BE2C (cell line): ENCODE measurements around the gene CELF1.
A peak's percentile ranks its signal among the peaks of the same experiment; 100 is the strongest.

Experiments used
- DNase-seq: peaks from one replicate; pipeline ENCODE4 v3.0.0-alpha.2; 2020
- H3K27me3 ChIP-seq: fragments of 250-450 bp; sonication (Bioruptor Pico); 2 replicates; pipeline ENCODE4 v1.5.1; 2020; ENCODE audit warnings: mild to moderate bottlenecking
- H3K36me3 ChIP-seq: fragments of 250-450 bp; sonication (Bioruptor Pico); 2 replicates; pipeline ENCODE4 v1.5.1; 2020; ENCODE audit warnings: mild to moderate bottlenecking
- H3K4me1 ChIP-seq: fragments of 250-450 bp; sonication (Bioruptor Pico); 2 replicates; pipeline ENCODE4 v1.5.1; 2020
- H3K4me3 ChIP-seq: 2 replicates; pipeline ENCODE4 v1.5.1; 2011; ENCODE audit warnings: low read depth, low read length
- H3K9me3 ChIP-seq: fragments of 250-450 bp; sonication (Bioruptor Pico); 2 replicates; pipeline ENCODE4 v1.5.1; 2020
- CTCF ChIP-seq: IDR thresholded peaks from 2 replicates; pipeline ENCODE4 v1.5.1; 2012; ENCODE audit warnings: mild to moderate bottlenecking, low read depth, low read length

The CELF1 gene

GRCh38 chr11:47469361-47470179 is 83.4 kb downstream of the CELF1 start:
- no peaks in the 10 kb centered on the region for H3K27me3 ChIP-seq
- H3K36me3 ChIP-seq: peaks cover 32% of the 10 kb centered on the region
- no peak for TF ChIP-seq CTCF
- DNase-seq: no peak
- peaks cover 3% of the 10 kb centered on the region; the same call in 1 of the 2 replicates for H3K4me1 ChIP-seq
- no peaks in the 10 kb centered on the region for H3K9me3 ChIP-seq
- H3K4me3 ChIP-seq: no peak overlapping the region

- Histone ChIP-seq H3K9me3 (no peaks in the 10 kb centered on the region), H3K27me3 (no peaks in the 10 kb centered on the region), H3K4me1 (peaks cover 3% of the 10 kb centered on the region; the same call in 1 of the 2 replicates), H3K4me3 (no peak overlapping the region), H3K36me3 (peaks cover 26% of the 10 kb centered on the region)
- DNase-seq: no peak
- TF ChIP-seq CTCF: no peak
Observed at GRCh38 chr11:47468598-47469214, 84.2 kb downstream of the CELF1 start.

DNA sequence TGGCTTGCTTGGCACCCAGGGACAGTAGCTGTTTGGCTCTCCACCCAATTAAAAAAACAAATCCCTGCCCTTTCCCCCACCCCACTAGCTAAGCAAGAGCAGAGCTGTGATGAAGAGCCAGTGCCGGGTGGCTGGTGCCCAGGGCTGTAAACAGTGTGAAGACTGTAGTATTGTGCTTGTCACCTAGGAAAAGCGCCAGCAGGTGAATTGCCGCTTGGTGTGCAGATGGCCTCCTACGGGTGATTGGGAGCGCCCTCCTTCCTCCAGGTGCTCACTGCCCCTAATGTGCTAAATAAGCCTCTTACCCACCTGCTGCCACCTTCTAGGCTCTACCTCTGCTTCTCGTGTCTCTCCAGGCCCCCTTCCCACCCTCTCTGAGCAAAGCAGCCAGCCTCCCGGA is 85.6 kb downstream of the CELF1 start:
- DNase-seq: no peak
- H3K9me3 ChIP-seq: no peaks in the 10 kb centered on the region
- TF ChIP-seq CTCF: no peak
- no peaks in the 10 kb centered on the region for H3K27me3 ChIP-seq
- H3K4me1 ChIP-seq: peaks cover 3% of the 10 kb centered on the region; the same call in 1 of the 2 replicates
- H3K36me3 ChIP-seq: peaks cover 12% of the 10 kb centered on the region
- H3K4me3 ChIP-seq: no peak overlapping the region

- H3K4me3 ChIP-seq: no peak overlapping the region
- no peaks in the 10 kb centered on the region for H3K27me3 ChIP-seq
- no peak for TF ChIP-seq CTCF
- H3K4me1 ChIP-seq: peaks cover 3% of the 10 kb centered on the region; the same call in 1 of the 2 replicates
- peaks cover 7% of the 10 kb centered on the region for H3K36me3 ChIP-seq
- H3K9me3 ChIP-seq: no peaks in the 10 kb centered on the region
- peak; percentile 44 for DNase-seq
Observed at GRCh38 chr11:47466701-47467250, 86.2 kb downstream of the CELF1 start.

GRCh38 chr11:47466201-47466600 is 86.7 kb downstream of the CELF1 start:
- no peak for TF ChIP-seq CTCF
- DNase-seq: no peak
- Histone ChIP-seq H3K27me3 (no peaks in the 10 kb centered on the region), H3K36me3 (peaks cover 5% of the 10 kb centered on the region), H3K9me3 (no peaks in the 10 kb centered on the region), H3K4me3 (no peak overlapping the region), H3K4me1 (peaks cover 3% of the 10 kb centered on the region; the same call in 1 of the 2 replicates)
